HFF-Myc (cell line): ENCODE results near the gene COX4I1.

Source experiments
- DNase-seq: peaks from one replicate; pipeline ENCODE4 v3.0.0-alpha.2; 2011; ENCODE audit warnings: low read depth; ENCODE audit errors: extremely low read depth
- H3K4me3 ChIP-seq: replicated peaks from 2 replicates; pipeline ENCODE4 v1.5.1; 2011; ENCODE audit warnings: low read depth, mild to moderate bottlenecking, control low read depth, low read length
- TF ChIP-seq, protein P1 (sequence below): IDR thresholded peaks from 2 replicates; pipeline ENCODE4 v1.5.1; 2012; ENCODE audit warnings: mild to moderate bottlenecking, low read depth, low read length, control low read depth; ENCODE audit errors: missing control alignments

Gene COX4I1

DNA sequence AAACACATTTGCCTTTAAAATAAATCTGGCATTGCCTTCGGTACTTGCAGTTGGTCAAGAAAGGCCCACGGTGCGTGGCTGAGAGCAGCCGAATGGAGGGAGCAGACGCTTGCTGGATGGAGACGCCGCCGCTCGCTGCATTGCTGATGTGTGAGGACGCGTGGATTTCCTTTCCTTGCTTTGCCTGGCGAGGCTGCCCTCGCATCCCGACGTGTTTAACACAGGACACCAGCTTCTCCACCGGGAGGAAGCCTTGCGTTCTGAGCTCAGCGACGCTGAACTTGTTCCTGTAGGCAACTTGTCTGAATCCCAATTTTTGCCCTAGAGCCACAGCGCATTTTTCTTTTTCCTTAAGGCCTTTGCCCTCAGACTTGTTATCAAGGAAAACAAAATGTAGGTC, 45.8 kb downstream of the COX4I1 start:
- no peak overlapping the region for H3K4me3 ChIP-seq
- TF ChIP-seq, protein P1, sequence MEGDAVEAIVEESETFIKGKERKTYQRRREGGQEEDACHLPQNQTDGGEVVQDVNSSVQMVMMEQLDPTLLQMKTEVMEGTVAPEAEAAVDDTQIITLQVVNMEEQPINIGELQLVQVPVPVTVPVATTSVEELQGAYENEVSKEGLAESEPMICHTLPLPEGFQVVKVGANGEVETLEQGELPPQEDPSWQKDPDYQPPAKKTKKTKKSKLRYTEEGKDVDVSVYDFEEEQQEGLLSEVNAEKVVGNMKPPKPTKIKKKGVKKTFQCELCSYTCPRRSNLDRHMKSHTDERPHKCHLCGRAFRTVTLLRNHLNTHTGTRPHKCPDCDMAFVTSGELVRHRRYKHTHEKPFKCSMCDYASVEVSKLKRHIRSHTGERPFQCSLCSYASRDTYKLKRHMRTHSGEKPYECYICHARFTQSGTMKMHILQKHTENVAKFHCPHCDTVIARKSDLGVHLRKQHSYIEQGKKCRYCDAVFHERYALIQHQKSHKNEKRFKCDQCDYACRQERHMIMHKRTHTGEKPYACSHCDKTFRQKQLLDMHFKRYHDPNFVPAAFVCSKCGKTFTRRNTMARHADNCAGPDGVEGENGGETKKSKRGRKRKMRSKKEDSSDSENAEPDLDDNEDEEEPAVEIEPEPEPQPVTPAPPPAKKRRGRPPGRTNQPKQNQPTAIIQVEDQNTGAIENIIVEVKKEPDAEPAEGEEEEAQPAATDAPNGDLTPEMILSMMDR = no peak
- DNase-seq = no peak

- TF ChIP-seq, protein P1 = no peak
- no peak overlapping the region for H3K4me3 ChIP-seq
- DNase-seq = no peak
Measured at GRCh38 chr16:85846461-85846860, 47.0 kb downstream of the COX4I1 start.

DNA sequence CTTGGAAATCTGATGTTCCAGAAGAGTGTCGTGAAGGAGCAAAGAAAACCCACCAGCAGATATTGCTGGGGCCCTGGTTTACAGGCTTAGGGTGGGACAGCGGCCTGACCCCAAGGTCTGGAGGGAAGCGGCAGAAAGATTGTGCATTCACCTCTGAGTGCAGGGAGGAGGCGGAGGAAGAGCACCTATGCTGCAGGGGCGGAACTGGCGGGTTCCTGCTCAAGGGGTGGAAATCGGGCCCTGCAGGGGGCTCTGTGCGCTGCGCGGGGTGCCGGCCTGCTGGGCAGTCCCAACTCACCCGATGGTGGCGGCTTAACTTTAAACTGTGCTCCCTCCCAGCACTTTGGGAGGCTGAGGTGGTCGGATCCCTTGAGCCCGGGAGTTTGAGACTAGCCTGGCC, 47.5 kb downstream of the COX4I1 start:
- H3K4me3 ChIP-seq = no peak overlapping the region
- DNase-seq = no peak
- TF ChIP-seq, protein P1 = no peak

DNA sequence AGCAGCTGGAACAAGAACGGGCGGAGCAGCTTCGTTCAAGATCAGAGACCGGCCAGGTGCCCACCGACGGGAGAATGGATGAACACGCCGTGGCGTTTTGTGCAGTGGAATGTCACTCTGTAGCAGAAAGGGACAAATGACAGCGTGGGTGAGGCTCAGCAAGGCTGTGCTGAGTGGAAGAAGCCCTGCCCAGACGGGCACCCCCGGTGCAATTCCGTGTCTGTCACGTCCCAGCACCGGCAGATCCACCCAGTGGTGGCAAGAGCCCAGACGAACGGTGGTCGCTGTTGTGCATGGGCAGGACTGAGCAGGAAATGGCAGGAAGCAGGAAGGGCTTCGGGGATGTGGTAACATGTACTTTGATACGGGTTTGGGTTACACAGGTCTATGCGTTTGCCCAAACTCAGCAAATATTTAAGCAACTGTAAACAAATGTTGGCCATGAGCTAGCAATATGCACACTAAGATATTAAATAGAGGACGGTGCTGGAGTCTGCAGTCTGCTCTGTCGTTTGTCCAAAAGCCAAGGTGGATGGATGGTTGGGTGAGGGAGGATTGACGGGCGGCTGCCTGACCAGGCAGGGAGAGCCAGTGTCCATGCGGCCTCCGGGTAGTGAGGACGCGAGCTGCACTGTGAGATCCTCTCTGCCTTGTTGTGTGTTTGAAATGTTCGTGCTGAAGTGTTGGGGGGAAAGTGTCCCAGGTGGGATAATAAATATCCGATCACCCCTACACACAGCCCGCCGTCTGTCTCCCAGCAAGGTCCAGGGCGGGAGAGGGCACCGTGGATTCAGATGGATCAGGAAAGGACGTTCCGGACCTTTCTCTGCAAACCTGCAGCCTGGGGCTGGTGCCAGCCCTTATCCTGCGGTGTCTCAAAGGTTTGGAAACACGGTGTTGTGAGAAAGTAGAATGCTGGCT, 48.4 kb downstream of the COX4I1 start:
- DNase-seq = no peak
- TF ChIP-seq, protein P1 = no peak
- no peak overlapping the region for H3K4me3 ChIP-seq

DNA sequence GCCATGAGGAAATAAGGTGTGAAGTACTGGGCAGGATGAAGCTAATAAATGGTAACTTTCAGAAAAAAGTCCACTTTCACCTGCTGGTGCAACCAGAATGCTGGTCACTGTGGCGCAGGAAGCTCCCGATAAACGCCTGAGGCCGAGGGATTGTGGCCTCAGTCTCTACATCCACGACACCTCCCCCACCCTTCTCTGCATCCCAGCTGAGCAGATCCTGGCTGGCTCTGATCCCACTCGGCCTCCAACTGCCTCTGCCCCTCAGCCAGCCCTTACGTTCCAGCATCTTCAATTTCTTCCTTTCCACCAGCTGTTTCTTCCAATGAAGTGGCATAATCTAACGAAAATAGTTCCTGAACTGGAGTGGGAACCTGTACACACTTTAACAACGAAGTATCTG, 49.5 kb downstream of the COX4I1 start:
- no peak overlapping the region for H3K4me3 ChIP-seq
- TF ChIP-seq, protein P1 = no peak
- no peak for DNase-seq

DNA sequence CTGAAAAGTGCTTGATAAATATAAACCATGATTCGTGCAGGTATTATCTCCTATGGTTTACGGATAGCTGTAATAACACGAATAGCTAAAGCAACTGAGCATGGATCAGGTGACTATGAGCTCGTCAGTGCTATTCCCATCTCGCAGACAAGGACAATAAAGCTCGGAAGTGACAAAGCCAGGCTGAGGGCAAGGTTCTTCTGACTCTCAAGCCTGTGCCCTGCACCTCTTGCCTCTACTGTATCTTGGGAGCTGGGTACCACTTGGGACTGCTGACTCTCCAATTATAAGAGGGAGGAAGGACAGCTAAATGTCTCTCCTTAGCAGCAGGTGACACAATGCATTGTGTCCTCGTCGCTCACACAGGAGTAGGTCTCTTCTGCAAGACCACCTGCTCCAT, 49.9 kb downstream of the COX4I1 start:
- DNase-seq = no peak

More for the DNA sequence above, 49.9 kb downstream of the COX4I1 start:
- no peak overlapping the region for H3K4me3 ChIP-seq
- TF ChIP-seq, protein P1 = no peak
